ENCODE results near the gene TRAF3IP3. TPM values are rescaled to one million over a fixed set of nuclear protein-coding genes. Genes with fewer than 3 reads are reported as not detected.

Gene TRAF3IP3
- total and polyA plus RNA-seq, 2 donors (not counting 3 experiments of a cell fraction or from before 2014, with no cell fraction given): not detected

- no TSS peak for BruUV-seq (replicated peaks)
- Histone ChIP-seq H4K20me1 (replicated peaks; ENCODE audit: control insufficient read depth, extremely low read depth, insufficient read depth, low read length) (no peaks in the 10 kb centered on the region), H3K27ac (ENCODE audit: insufficient read depth, low read depth, low read length) (peak overlapping the region; percentile 99), H2AFZ (ENCODE audit: low read depth, low read length) (no peak overlapping the region), H3K27me3 (ENCODE audit: control insufficient read depth in 2 of 2, insufficient read depth in 2 of 2, low read length in 2 of 2) (no peaks in the 10 kb centered on the region), H3K9me3 (replicated peaks; ENCODE audit: control insufficient read depth, insufficient read depth, low read length) (no peaks in the 10 kb centered on the region), H3K4me3 (replicated peaks in 1 of 3; ENCODE audit: insufficient read depth in 1 of 3, low read depth in 1 of 3, low read length in 3 of 3) (no peak overlapping the region), H3K4me1 (ENCODE audit: control insufficient read depth, extremely low read depth, insufficient read depth, low read length) (peaks cover 35% of the 10 kb centered on the region), H3K79me2 (ENCODE audit: control insufficient read depth, insufficient read depth, low read length) (no peaks in the 10 kb centered on the region), H3K4me2 (ENCODE audit: insufficient read depth, low read length) (no peak overlapping the region), H3K36me3 (ENCODE audit: control insufficient read depth in 2 of 2, extremely low read depth in 1 of 2, insufficient read depth in 2 of 2, low read length in 2 of 2) (no peaks in the 10 kb centered on the region), H3K9me1 (replicated peaks; ENCODE audit: control insufficient read depth, extremely low read depth, insufficient read depth, low read length) (no peaks in the 10 kb centered on the region), H3K9ac (replicated peaks; ENCODE audit: extremely low read depth, insufficient read depth, low read length) (peak overlapping the region; percentile 91)
- dilution Hi-C loops (cut with MboI; ENCODE audit: extremely low pct_ligation_motif_present, low sequenced_read_pairs): no loop called here
- TF ChIP-seq FOS (IDR thresholded peaks at IDR 0.05; ENCODE audit: borderline replicate concordance, insufficient read depth, low read length): no peak
- no peak for TF ChIP-seq JUN (IDR thresholded peaks at IDR 0.05; ENCODE audit: borderline replicate concordance, insufficient read depth, insufficient read length, low read depth)
- TF ChIP-seq EZH2 (IDR thresholded peaks at IDR 0.05; ENCODE audit: borderline replicate concordance, low read depth, low read length, severe bottlenecking): no peak
- no peak for TF ChIP-seq MAX (IDR thresholded peaks at IDR 0.05; ENCODE audit: insufficient read depth, insufficient read length)
- DNase-seq (ENCODE audit: low read depth, low spot score) (no peak), FAIRE-seq (no peak)
- intact Hi-C loops (cut with micrococcal nuclease): loop anchor here (1.0 kb wide), 1 partner anchor 21 kb away; no protein-coding TSS in a partner anchor
- POLR2A ChIA-PET: interaction anchor here (1.5 kb wide), 1 partner anchor 37 kb away, joined by 6 read pairs; no protein-coding TSS in a partner anchor
- CTCF ChIA-PET: interaction anchor here (0.8 to 2.7 kb wide), 3 partner anchors 11 to 21 kb away, joined by 3 to 20 read pairs (median 9); partner anchors contain the start of gene C1orf74
Observed at GRCh38 chr1:209802780-209803152, 46.9 kb downstream of the TRAF3IP3 start.

GRCh38 chr1:209803568-209803967 lies 47.7 kb downstream of the TRAF3IP3 start:
- CTCF ChIA-PET: no interaction called here

More at GRCh38 chr1:209803568-209803967, 47.7 kb downstream of the TRAF3IP3 start:
- dilution Hi-C loops (cut with MboI; ENCODE audit: extremely low pct_ligation_motif_present, low sequenced_read_pairs): no loop called here
- H2AFZ ChIP-seq (ENCODE audit: low read depth, low read length): no peak overlapping the region
- no peak overlapping the region for H3K27ac ChIP-seq (ENCODE audit: insufficient read depth, low read depth, low read length)
- no peaks in the 10 kb centered on the region for H3K27me3 ChIP-seq (ENCODE audit: control insufficient read depth in 2 of 2, insufficient read depth in 2 of 2, low read length in 2 of 2)
- H3K9me3 ChIP-seq (replicated peaks; ENCODE audit: control insufficient read depth, insufficient read depth, low read length): no peaks in the 10 kb centered on the region
- DNase-seq (ENCODE audit: low read depth, low spot score): peak; percentile 38
- no TSS peak for BruUV-seq (replicated peaks)
- no peak overlapping the region for H3K4me3 ChIP-seq (replicated peaks in 1 of 3; ENCODE audit: insufficient read depth in 1 of 3, low read depth in 1 of 3, low read length in 3 of 3)
- peaks cover 43% of the 10 kb centered on the region for H3K4me1 ChIP-seq (ENCODE audit: control insufficient read depth, extremely low read depth, insufficient read depth, low read length)
- POLR2A ChIA-PET: no interaction called here
- TF ChIP-seq CTCF (IDR thresholded peaks at IDR 0.05; ENCODE audit: extremely low read depth in 1 of 2, insufficient read depth in 1 of 2, low read depth in 1 of 2, low read length in 2 of 2): no peak
- TF ChIP-seq FOS (IDR thresholded peaks at IDR 0.05; ENCODE audit: borderline replicate concordance, insufficient read depth, low read length): no peak
- TF ChIP-seq EZH2 (IDR thresholded peaks at IDR 0.05; ENCODE audit: borderline replicate concordance, low read depth, low read length, severe bottlenecking): no peak
- no peak overlapping the region for H3K4me2 ChIP-seq (ENCODE audit: insufficient read depth, low read length)
- H3K79me2 ChIP-seq (ENCODE audit: control insufficient read depth, insufficient read depth, low read length): no peaks in the 10 kb centered on the region
- intact Hi-C loops (cut with micrococcal nuclease): no loop called here
- H3K9me1 ChIP-seq (replicated peaks; ENCODE audit: control insufficient read depth, extremely low read depth, insufficient read depth, low read length): no peaks in the 10 kb centered on the region
- H3K9ac ChIP-seq (replicated peaks; ENCODE audit: extremely low read depth, insufficient read depth, low read length): no peak overlapping the region
- H3K36me3 ChIP-seq (ENCODE audit: control insufficient read depth in 2 of 2, extremely low read depth in 1 of 2, insufficient read depth in 2 of 2, low read length in 2 of 2): no peaks in the 10 kb centered on the region
- no peak for FAIRE-seq
- H4K20me1 ChIP-seq (replicated peaks; ENCODE audit: control insufficient read depth, extremely low read depth, insufficient read depth, low read length): no peaks in the 10 kb centered on the region
